HCT116 (cell line): ENCODE results near the gene KPNA1.

Experiments used
- CBX3 ChIP-seq: IDR thresholded peaks from 2 replicates; pipeline ENCODE4 v1.6.1; 2012; ENCODE audit warnings: low read depth
- CTCF ChIP-seq, 3 experiments: fragments of 200-600 bp in 1 of 3; sonication (generic) in 1 of 3; IDR thresholded peaks in 2 of 3; conservative IDR thresholded peaks in 1 of 3; 2 replicates each; pipeline ENCODE4 v1.5.1; 2012 to 2017; ENCODE audit warnings: low read depth in 2 of 3, low read length in 2 of 3, antibody characterized with exemption in 1 of 3, borderline replicate concordance in 1 of 3, control low read depth in 1 of 3, mild to moderate bottlenecking in 1 of 3, mixed read lengths in 1 of 3, mixed run types in 1 of 3, moderate library complexity in 1 of 3; ENCODE audit not compliant: insufficient read depth in 1 of 3
- EGR1 ChIP-seq: IDR thresholded peaks from 2 replicates; pipeline ENCODE4 v1.6.1; 2012; ENCODE audit warnings: low read depth
- MAX ChIP-seq: IDR thresholded peaks from 2 replicates; pipeline ENCODE4 v1.6.1; 2012
- POLR2A ChIP-seq: IDR thresholded peaks from 2 replicates; pipeline ENCODE4 v1.7.0; 2011; ENCODE audit warnings: borderline replicate concordance; ENCODE audit not compliant: insufficient read depth, insufficient read length; ENCODE audit errors: extremely low read depth
- POLR2AphosphoS5 ChIP-seq: IDR thresholded peaks from 2 replicates; pipeline ENCODE4 v1.6.1; 2011; ENCODE audit warnings: mild to moderate bottlenecking, low read depth, low read length, moderate library complexity
- RAD21 ChIP-seq: IDR thresholded peaks from 2 replicates; pipeline ENCODE4 v1.6.1; 2012; ENCODE audit warnings: low read depth, mild to moderate bottlenecking
- SIN3A ChIP-seq: IDR thresholded peaks from 2 replicates; pipeline ENCODE4 v1.6.1; 2012; ENCODE audit warnings: low read depth
- TCF7L2 ChIP-seq: IDR thresholded peaks from 2 replicates; pipeline ENCODE4 v1.7.0; 2011; ENCODE audit warnings: borderline replicate concordance, inconsistent platforms; ENCODE audit not compliant: insufficient read depth, insufficient read length; ENCODE audit errors: extremely low read depth
- YY1 ChIP-seq: IDR thresholded peaks from 2 replicates; pipeline ENCODE4 v1.6.1; 2011; ENCODE audit warnings: low read length, low read depth, moderate library complexity, mild to moderate bottlenecking; ENCODE audit not compliant: insufficient replicate concordance; ENCODE audit errors: extremely low read depth
- ZNF274 ChIP-seq: fragments of 200-500 bp; sonication (Bioruptor generic); IDR thresholded peaks from 2 replicates; pipeline ENCODE4 v1.6.1; 2014; ENCODE audit warnings: mild to moderate bottlenecking, low read depth, low read length, inconsistent platforms
- TF ChIP-seq, protein P1 (sequence below): IDR thresholded peaks from 2 replicates; pipeline ENCODE4 v1.6.1; 2011; ENCODE audit warnings: mild to moderate bottlenecking, low read length, moderate library complexity; ENCODE audit not compliant: insufficient replicate concordance; ENCODE audit errors: extremely low read depth

DNA sequence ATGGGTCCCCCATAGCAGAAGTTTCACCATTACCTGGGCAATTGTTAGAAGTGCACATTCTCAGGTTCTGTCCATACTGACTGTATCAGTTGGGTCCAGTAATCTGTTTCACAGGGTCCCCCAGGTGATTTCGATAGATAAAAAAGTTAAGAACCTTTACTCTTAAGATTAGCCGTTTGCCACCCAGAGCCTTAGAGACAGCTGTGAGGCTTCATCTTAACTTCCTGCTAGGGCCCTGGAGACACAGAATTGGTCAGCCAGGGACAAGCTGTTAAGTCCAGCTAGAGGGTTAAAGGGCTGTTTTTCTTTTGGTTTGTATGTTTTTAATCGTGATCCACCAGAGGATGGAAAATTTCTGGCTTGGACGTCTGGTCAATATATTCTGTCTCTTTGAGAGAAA is 124.1 kb downstream of the KPNA1 start:
- TF ChIP-seq POLR2A (no peak), YY1 (no peak), ZNF274 (no peak), MAX (no peak), CTCF (IDR thresholded peaks at IDR 0.05 in 2 of 3, conservative IDR thresholded peaks at IDR 0.05 in 1 of 3; ENCODE audit: borderline replicate concordance in 1 of 3, insufficient read depth in 1 of 3, low read depth in 2 of 3, low read length in 2 of 3) (no peak), CBX3 (no peak), TCF7L2 (no peak), RAD21 (no peak), EGR1 (no peak), POLR2AphosphoS5 (no peak), SIN3A (no peak)
- TF ChIP-seq, protein P1, sequence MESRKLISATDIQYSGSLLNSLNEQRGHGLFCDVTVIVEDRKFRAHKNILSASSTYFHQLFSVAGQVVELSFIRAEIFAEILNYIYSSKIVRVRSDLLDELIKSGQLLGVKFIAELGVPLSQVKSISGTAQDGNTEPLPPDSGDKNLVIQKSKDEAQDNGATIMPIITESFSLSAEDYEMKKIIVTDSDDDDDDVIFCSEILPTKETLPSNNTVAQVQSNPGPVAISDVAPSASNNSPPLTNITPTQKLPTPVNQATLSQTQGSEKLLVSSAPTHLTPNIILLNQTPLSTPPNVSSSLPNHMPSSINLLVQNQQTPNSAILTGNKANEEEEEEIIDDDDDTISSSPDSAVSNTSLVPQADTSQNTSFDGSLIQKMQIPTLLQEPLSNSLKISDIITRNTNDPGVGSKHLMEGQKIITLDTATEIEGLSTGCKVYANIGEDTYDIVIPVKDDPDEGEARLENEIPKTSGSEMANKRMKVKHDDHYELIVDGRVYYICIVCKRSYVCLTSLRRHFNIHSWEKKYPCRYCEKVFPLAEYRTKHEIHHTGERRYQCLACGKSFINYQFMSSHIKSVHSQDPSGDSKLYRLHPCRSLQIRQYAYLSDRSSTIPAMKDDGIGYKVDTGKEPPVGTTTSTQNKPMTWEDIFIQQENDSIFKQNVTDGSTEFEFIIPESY = no peak
